GM10248 (cell line): Measurements from ENCODE around the gene TCFL5.

Source experiments
- CTCF ChIA-PET: fragments of 300-600 bp; sonication (Branson Sonifier 250); formaldehyde crosslinking; extraction: SDS; loops from one replicate; lab custom pipeline; 2021; ENCODE audit warnings: antibody characterized with exemption; lab: Yijun Ruan, JAX
- POLR2A ChIA-PET: fragments of 350-650 bp; sonication (Branson Sonifier 250); formaldehyde crosslinking; extraction: SDS; loops from one replicate; lab custom pipeline; 2020; ENCODE audit warnings: antibody characterized with exemption; lab: Yijun Ruan, JAX
- DNase-seq: peaks from one replicate; pipeline ENCODE4 v3.0.0; 2012; ENCODE audit errors: extremely low spot score
- CTCF ChIP-seq: IDR thresholded peaks from 2 replicates; pipeline ENCODE4 v1.5.1; 2012; ENCODE audit warnings: mild to moderate bottlenecking, low read depth; ENCODE audit errors: extremely low read depth, missing control alignments, control extremely low read depth

TCFL5 gene

DNA sequence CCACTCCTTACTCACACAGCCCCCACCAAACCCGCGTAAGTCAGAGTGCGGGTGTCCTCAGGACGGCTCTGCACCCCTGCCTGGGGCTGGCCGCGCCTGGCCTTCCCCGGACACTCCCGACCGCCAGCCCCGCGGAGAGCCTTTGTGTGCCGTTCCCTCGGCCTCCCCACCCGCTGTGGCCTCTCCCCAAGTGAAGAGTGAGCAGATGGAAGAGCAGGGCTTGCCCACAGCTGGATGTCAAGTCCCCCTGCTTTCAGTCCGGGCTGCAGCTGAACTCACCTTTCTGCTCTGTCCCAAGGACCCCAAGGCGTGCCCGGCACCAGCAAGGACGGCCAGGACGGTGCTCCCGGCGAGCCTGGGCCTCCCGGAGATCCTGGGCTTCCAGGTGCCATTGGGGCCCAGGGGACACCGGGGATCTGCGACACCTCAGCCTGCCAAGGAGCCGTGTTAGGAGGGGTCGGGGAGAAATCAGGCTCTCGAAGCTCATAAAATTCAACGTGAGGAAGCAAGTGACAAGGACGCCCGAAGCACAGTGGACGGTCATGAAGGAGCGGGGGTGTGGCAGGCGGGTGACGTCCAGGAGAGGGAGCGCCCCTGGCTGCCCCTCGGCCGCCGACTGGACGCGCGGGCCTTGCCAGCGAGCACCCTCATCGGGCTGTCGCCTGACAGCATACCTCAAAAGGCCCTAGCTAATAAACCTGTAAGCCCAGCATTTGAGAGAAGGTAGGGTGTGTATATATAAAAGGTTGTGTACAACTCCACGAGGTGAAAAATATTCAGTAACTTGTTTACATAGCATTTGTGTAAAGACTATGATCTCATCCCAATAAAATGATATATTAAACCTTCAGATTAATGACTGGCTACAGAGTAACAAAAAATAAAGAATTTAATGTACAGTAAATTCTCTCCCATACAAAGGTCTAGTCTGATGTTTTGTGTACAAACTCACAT, 21.1 kb downstream of the TCFL5 start:
- no peak for TF ChIP-seq CTCF
- CTCF ChIA-PET: no interaction called here
- POLR2A ChIA-PET: interaction anchor here (0.6 kb wide), 1 partner anchor 8 kb away, joined by 3 read pairs; no protein-coding TSS in a partner anchor
- DNase-seq: no peak

DNA sequence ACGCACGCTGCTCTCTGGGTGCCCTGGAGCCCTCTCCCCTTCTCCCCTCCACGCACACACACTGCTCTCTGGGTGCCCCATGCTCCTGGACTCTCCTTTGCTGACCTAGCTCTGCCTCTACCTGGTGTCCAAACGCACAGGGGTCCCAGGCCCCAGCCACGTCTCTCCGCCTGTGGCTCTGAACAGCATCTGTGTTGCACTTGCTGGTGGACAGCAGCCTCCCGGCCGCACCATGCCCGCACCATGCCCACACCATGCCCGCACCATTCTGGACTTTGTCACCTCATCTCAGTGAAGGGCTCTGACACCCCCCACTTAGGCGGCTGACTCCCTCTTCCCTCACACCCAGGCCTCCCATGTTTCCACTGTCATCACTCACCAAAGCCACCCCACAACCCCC, 21.8 kb downstream of the TCFL5 start:
- no peak for DNase-seq
- no peak for TF ChIP-seq CTCF
- ChIA-PET POLR2A (no interaction called here), CTCF (no interaction called here)

DNA sequence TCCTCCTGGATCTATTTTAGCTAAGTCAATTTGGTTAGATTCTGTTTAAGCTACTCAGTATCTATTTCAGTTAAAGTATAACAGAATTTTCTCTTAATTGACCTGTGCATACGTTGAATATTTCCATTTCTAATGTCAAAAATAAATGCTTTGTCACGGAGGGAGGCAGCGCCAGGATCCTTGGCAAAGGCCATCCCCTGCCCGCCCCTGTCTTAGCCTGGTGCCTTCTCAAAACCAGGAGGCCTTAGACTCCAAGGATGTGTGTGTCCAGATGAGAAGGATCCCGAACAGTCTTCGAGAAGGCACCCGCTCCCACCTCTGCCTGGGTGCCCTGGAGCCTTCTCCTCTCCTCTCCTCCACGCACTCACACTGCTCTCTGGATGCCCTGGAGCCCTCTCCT, 22.4 kb downstream of the TCFL5 start:
- no peak for DNase-seq
- ChIA-PET POLR2A (no interaction called here), CTCF (interaction anchor here (1.2 to 1.5 kb wide), 2 partner anchors 8 to 69 kb away, joined by 3 read pairs; no protein-coding TSS in a partner anchor)
- TF ChIP-seq CTCF: no peak

GRCh38 chr20:62838128-62838891, 23.3 kb downstream of the TCFL5 start:
- TF ChIP-seq CTCF: no peak

GRCh38 chr20:62837790-62838127, 23.9 kb downstream of the TCFL5 start:
- no peak for TF ChIP-seq CTCF
- ChIA-PET CTCF (interaction anchor here (1.3 to 2.8 kb wide), 2 partner anchors 15 to 135 kb away, joined by 3 to 8 read pairs; no protein-coding TSS in a partner anchor), POLR2A (no interaction called here)
- DNase-seq: no peak

More at GRCh38 chr20:62838128-62838891, 23.3 kb downstream of the TCFL5 start:
- no peak for DNase-seq
- ChIA-PET CTCF (interaction anchor here (1.2 to 2.8 kb wide), 4 partner anchors 9 to 134 kb away, joined by 3 to 8 read pairs (median 3); no protein-coding TSS in a partner anchor), POLR2A (no interaction called here)

DNA sequence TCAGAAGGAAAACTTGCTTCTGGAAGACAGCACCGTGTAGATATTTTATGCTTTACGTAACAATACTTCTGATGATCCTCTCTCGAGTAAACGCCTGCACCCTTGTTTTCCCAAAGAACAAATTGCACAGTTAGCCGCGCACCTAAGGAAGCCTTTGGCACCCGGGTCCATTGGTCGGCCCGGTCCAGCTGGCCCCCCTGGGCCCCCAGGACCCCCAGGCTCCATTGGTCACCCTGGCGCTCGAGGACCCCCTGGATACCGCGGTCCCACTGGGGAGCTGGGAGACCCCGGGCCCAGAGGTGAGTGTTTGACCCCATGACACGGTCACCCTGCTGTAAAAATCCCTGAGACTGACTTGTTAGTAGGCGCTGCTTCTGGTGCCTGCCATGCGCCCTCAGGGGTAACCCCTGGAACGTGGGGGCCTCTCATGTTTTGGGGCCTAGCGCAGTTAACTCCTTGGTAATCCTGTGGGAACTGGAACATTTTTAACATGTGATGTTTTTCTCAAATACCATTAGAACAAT, 24.6 kb downstream of the TCFL5 start:
- no peak for DNase-seq
- ChIA-PET CTCF (interaction anchor here (2.8 kb wide), 1 partner anchor 14 kb away, joined by 8 read pairs; no protein-coding TSS in a partner anchor), POLR2A (no interaction called here)
- no peak for TF ChIP-seq CTCF
